ENCODE data around the gene C19orf12.

The C19orf12 gene

DNA sequence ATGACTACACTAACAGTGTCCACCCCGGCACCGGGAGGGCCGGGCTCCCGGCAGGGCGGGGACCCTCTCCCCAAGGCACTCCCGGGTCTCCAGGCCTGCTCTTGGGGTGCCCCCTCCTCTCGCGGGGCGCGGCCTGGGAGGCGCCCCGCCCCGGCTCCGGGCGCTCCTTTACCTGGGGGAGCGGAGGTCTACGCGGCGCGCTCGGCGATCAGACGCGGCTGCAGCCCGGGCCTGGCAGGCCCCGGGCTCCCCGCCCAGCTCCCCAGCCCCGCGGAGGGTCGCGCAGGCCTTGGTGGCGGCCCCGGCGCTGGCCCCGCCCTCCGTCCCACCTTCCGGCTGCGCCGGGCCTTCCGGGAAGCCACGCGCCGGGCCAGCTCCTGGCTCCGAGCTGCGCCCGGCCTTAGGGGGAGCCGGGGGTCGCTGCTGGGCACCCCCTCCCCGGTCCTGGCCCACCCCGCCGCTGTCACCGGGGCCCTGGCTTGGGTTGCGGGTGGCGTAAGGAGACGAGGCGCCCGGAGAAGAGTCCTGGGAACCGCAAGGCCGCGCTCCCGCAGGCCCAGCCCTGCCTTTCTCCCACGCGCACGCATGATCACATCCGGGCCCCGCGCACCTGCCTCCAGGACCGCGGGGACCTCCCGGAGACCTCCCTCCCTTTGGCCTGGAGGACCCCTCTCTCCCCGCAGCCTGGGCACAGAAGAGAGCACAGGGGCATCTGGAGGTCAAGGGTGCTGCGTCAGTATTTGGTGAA lies at the start of gene C19orf12:
Gene C19orf12 (minus strand): TSS at position 309 of the 748 bp plus-strand sequence. CDS start 6,848 bp downstream, outside the sequence.
- DNase-seq (ENCODE audit: low spot score), result peak; percentile 63

- DNase-seq (ENCODE audit: low spot score), result no peak
Observed at GRCh38 chr19:29764361-29764760, 49.3 kb upstream of the C19orf12 start.

DNA sequence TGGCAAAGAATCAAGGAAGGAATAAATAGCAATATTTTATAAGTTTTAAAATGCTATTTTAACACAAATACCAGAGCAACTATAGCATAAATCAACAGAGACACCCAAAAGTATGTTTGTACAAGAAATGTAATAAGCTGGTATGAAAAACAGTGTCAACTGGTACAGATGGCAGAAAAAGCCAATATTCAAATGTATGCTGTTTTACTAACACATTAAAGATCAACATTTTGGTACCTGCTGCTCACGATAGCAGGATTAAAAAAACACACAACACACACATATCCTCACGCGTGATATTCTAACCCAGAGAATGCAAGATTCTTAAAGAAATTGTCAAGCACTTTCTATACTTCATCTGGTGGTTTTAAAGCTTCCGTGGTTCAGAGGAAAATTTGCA lies 48.1 kb upstream of the C19orf12 start:
- DNase-seq (ENCODE audit: low spot score), result no peak

DNA sequence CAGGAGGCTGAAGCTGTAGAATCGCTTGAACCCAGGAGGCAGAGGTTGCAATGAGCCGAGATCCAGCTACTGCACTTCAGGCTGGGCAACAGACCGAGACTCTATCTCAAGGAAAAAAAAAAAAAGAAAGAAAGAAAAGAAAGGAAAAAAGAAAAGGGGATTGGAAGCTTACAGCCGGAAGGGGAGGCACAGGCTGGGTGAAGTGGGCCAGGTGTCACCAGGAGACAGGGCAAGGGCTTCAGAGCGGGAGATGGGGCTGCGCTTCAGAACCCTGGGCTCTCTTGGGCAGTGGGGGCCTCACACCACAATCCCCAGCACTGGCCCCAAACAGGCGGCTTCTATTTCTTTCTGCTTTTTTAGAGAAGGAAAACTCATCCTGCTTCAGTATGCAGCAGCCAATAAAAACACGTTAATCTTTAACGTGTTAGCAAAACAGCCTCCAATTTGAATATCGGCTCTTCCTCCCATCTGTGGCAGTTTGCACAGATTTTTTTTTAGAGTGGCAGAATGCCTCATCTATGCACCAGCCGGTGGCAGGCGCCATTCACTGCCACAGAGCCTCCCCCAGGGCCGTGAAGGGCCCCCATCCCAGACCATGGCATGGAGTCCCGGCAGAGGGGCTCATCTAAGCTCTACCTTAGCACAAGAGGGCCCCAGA lies 46.6 kb upstream of the C19orf12 start:
- DNase-seq (ENCODE audit: low spot score), result no peak

DNA sequence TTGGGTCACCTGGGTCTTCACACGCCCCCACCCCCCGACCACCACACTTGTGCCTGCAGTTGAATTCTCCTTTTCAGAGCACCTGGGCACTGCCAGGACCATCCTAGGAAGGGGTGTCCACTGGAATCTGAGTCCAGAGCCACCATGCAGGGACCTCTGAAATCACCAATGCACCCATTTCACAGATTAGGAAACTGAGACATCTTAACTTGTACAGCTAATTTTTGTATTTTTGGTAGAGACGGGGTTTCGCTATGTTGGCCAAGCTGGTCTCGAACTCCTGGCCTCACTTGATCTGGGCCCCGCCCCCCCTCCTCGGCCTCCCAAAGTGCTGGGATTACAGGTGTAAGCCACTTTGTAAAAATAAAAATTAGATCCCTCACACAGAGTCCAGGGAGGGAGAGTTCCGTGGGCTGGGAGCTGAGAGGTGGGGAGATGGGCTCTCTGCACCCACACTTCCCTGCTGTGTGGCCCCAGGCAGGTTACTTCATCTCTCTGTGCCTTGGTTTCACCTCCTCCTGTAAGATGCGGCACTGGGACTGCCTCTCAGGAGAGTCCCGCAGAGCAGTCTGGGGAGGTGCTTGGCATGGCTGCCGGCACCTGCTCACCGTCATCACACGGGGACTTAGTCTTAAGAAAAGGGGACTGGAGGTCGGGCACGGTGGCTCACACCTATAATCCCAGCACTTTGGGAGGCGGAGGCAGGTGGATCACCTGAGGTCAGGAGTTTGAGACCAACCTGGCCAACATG lies 45.9 kb upstream of the C19orf12 start:
- DNase-seq (ENCODE audit: low spot score), result no peak

DNA sequence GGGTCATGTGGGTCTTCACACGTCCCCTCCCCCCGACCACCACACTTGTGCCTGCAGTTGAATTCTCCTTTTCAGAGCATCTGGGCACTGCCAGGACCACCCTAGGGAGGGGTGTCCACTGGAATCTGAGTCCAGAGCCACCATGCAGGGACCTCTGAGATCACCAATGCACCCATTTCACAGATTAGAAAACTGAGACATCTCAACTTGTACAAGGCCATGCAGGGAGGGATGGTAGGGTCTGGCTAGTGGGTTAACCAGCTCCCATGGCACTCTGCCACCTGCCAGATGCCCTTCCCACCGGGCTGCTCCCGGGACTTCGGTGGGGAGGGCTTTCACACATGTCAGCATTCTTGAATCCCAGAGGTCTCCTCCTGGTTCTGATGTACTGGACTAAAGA lies 44.3 kb upstream of the C19orf12 start:
- DNase-seq (ENCODE audit: low spot score), result no peak

DNA sequence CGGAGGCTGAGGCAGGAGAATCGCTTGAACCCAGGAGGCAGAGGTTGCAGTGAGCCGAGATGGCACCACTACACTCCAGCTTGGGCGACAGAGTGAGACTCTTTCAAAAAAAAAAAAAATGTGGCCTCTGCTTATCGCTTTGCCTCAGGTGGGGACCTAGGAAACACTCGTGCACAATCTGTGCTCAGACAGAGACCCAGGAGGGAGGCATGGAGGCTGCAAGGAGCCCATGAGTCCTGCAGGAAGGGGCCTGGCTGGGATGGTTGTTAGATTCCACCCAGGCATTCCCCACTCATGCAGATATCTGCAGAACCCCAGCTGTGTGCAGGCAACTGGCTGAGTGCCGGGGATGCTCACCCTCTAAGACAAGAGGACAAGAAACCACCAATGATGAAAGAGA lies 43.8 kb upstream of the C19orf12 start:
- DNase-seq (ENCODE audit: low spot score), result no peak

DNA sequence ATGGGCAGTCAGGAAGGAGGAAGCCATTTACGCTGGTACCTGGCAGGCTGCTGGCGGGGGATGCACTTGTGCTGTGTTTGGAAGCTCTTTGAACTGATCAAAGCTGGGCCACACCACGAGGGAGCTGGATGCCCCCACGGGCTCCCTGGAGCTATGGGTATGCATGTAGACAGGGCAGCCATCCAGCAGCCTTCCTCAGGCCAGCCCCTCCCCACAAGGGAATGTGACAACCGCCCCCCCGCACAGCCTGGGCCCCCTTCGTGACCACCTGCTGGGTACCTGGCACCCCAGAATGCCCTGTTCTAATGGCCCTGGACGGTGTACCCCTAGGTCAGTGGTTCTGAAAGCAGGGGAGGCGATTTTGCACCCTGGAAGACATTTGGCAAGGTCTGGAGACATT lies 42.5 kb upstream of the C19orf12 start:
- no peak for DNase-seq (ENCODE audit: low spot score)

DNA sequence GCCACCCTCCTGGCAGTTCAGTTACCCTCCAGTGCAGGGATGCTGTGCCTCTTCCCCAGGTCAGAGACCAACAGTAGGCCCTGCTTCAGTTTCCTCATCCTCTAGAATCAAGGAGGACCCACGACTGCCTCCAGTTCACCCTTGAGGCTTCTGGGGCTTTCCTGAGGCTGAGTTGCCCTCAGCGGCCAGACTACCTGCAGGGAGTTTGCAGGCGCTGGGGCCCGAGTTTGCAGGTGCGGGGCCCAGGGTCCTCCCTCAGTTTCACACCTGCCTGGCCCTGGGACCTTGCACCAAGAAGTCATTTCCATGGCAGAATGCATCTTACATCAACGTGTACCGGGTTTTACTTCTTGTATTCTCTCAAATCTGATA lies 38.9 kb upstream of the C19orf12 start:
- no peak for DNase-seq (ENCODE audit: low spot score)

- no peak for DNase-seq (ENCODE audit: low spot score)
Observed at GRCh38 chr19:29753190-29753933, 38.3 kb upstream of the C19orf12 start.

DNA sequence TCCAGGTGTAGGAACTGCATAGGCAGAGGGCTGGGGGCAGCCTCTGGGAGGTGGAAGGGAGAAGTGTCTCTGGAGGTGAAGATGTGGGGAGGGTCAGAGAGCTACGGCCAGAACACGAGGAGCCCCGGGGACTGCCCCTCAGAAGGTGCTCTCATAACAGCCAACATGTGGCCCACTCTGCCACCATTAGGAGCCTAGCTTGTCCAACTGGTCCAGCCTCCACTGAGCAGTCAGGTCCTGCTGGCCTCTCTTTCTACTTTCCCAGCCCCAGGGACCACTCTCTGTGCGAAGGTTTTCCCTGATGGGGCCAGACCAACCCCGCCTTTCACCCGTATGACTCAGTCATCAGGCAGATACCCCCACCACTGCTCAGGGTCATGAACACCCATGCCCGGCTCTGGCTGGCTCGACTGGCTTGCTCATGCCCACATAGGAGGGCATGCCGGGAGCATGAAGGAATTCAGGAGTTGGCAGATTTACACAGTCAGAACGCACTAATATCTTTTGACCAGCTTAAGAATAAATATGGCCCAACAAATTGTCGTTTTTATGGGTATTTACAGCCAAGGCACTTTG lies 37.5 kb upstream of the C19orf12 start:
- no peak for DNase-seq (ENCODE audit: low spot score)

- DNase-seq (ENCODE audit: low spot score), result no peak
Observed at GRCh38 chr19:29751932-29752331, 36.9 kb upstream of the C19orf12 start.

GRCh38 chr19:29750001-29750400 lies 34.9 kb upstream of the C19orf12 start:
- DNase-seq (ENCODE audit: low spot score), result no peak

DNA sequence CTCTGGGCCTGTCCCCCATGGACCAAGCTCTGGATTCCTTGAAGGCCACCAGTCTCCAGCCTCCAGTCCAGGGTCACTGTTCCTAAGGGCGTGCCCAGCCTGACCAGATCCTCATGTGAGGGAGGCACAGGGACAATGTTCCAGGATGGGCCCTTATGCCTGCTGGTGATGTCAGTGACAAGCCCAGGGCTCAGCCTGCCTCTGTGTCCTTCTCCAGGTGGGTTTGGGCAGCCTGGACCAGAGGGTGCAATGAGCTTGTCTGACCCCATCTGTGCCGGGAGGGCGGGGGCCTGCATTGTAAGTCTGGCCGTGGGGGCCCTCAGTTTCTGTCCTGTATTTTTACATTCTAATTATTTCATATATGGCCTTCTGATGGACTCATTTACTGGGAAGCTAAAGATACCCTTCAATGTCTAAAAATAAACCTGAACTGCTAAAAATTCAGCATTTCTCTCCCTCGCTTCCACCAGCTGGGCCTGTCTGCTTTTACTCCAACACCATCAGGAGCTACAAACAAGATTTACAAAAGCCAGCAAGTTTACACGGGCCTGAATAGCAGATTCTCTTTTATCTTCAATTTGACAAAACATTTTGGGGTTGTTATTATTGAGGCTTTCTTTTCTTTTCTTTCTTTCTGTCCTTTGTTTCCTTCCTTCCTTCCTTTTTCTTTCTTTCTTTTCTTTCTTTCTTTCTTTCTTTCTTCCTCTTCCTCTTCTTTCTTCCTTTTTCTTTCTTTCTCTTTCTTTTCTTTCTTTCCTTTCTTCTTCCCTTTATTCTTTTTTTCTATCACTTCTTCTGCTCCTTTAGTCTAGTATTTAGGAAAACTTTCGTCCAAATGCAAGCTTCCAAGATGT lies 34.2 kb upstream of the C19orf12 start:
- DNase-seq (ENCODE audit: low spot score), result no peak

GRCh38 chr19:29745253-29745652 lies 30.2 kb upstream of the C19orf12 start:
- DNase-seq (ENCODE audit: low spot score), result no peak

DNA sequence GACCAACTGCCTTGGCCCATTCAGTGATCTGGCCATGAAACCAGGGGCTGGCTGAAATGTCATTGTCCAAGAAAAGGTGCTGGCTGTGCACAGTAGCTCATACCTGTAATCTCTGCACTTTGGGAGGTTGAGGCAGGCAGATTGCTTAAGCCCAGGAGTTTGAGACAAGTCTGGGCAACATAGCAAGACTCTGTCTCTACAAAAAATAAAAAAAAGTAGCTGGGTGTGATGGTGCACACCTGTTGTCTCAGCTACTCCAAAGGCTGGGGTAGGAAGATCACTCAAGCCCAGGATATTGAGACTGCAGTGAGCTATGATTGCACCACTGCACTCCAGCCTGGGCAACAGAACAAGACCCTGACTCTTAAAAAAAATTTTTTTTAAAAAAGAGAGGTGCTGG lies 28.6 kb upstream of the C19orf12 start:
- DNase-seq (ENCODE audit: low spot score), result no peak

DNA sequence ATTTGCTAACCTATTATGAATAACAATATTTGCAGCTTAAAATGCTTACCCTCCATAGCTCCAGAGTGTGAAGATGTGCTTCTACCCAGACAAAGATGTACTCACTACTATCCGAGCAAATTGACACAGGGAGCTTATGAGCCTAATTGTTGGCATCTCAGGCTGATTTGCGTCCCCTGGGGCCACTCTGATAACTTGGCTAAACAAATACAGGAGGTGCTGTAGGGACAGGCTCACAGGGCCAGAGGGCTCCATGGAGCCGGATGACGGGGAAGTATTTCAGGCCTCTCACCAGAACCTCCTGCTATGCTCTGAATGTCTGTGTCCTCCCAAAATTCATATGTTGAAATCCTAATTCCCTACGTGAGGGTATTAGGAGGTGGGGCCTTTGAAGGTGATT lies 26.7 kb upstream of the C19orf12 start:
- no peak for DNase-seq (ENCODE audit: low spot score)

DNA sequence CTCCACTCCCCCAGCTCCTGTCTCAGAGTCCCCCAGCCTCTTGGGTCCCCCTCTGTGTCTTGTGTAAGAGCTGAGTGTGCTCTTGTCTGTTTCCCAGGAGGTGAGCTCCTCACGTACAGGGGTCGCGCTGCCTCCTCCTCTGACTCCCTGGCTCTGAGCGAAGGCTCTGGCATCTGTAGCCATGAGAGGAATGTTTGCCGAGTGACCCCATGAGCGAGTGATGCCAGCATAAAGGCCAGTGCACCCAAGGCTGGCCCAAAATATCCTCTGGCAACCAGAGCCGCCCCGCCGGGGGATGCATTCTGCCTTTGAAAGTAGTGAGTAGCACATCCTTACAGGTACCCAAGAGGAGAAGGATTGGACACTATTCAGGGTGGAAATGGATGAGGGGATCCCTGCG lies 26.2 kb upstream of the C19orf12 start:
- DNase-seq (ENCODE audit: low spot score), result no peak

DNA sequence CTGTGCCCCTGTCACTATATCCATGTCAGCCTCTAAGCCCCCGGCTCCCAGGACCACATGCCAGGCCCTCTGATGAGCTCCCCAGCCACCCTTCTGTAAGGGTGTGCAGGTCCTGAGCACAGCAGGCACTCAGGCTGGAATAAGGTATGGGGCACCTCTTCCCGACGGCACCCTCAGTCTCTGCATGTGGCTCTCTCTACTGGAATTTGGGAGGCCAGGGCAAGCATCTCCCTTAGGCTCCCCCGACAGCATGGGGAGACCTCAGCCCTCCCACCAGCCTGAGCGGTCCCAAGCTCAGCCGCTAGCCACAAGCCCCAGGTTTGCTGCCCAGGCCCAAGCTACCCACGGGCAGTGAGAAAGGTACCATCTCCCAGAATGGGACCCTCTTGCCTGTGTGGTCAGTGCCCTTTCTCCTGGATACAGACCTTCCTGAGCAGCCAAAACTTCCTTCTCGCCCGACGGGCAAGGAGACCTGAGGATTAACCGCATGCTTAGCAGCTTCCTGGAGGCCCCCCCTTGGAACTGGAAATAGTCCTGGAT lies 22.5 kb upstream of the C19orf12 start:
- DNase-seq (ENCODE audit: low spot score), result no peak

GRCh38 chr19:29735829-29736228 lies 20.8 kb upstream of the C19orf12 start:
- DNase-seq (ENCODE audit: low spot score), result no peak

GRCh38 chr19:29731331-29731850 lies 16.3 kb upstream of the C19orf12 start:
- DNase-seq (ENCODE audit: low spot score), result no peak

Data from kidney tubule cell (primary cell).